Gastroesophageal sphincter (tissue), 4 donors: ENCODE results near the gene TMCC3. TPM values are rescaled to one million over a fixed set of nuclear protein-coding genes. Genes with fewer than 3 reads are reported as not detected.

Experiments
- ATAC-seq: fragments of 150-250 bp; one replicate; pipeline ENCODE4 v1.9.1; 2016; ENCODE audit warnings: mild to moderate bottlenecking, moderate library complexity
- H3K27ac ChIP-seq, 4 donors: fragments of 200-600 bp; sonication (generic) in 3 of 4; 1 replicate in 3 of 4; 2 replicates in 1 of 4; pipeline ENCODE4 v1.5.1; 2016 to 2019
- H3K27me3 ChIP-seq: fragments of 200-600 bp; sonication (generic); one replicate; pipeline ENCODE4 v1.5.1; 2019
- H3K36me3 ChIP-seq, 2 donors: fragments of 200-600 bp; sonication (generic); one replicate each; pipeline ENCODE4 v1.5.1; 2019; ENCODE audit warnings: control low read depth in 1 of 2
- H3K4me1 ChIP-seq, 3 donors: fragments of 200-600 bp; sonication (generic); 1 replicate in 2 of 3; 2 replicates in 1 of 3; pipeline ENCODE4 v1.5.1; 2016 to 2019; ENCODE audit warnings: control low read depth in 2 of 3
- H3K4me3 ChIP-seq, 2 donors: fragments of 200-600 bp; sonication (generic); one replicate each; pipeline ENCODE4 v1.5.1; 2019; ENCODE audit warnings: mild to moderate bottlenecking in 1 of 2, moderate library complexity in 1 of 2
- H3K9me3 ChIP-seq, 3 donors: fragments of 200-600 bp; sonication (generic); one replicate each; pipeline ENCODE4 v1.5.1; 2017 to 2019; ENCODE audit warnings: control low read depth in 2 of 3
- EP300 ChIP-seq: sonication (generic); formaldehyde crosslinking; IDR thresholded peaks from one replicate; pipeline ENCODE4 v1.6.1; 2017; ENCODE audit warnings: antibody characterized with exemption, mild to moderate bottlenecking
- POLR2A ChIP-seq, 2 donors: fragments of 450-650 bp; IDR thresholded peaks; one replicate each; pipeline ENCODE4 v1.6.1; 2017; ENCODE audit warnings: antibody characterized with exemption in 2 of 2, mild to moderate bottlenecking in 2 of 2, moderate library complexity in 1 of 2
- POLR2AphosphoS5 ChIP-seq: sonication (generic); formaldehyde crosslinking; IDR thresholded peaks from one replicate; pipeline ENCODE4 v1.6.1; 2017; ENCODE audit warnings: antibody characterized with exemption
- WGBS, 2 donors: methylation state at CpG; one replicate each; pipeline ENCODE4 v1.1.5; 2018; ENCODE audit warnings: low coverage in 1 of 2; 5-methylcytosine and 5-hydroxymethylcytosine counted together
- total RNA-seq, 4 donors: library from RNA; depleted of rRNA; stranded (reverse); fragments of >200 nt; gene quantifications; one replicate each; pipeline ENCODE4 v1.1.0, GENCODE V29; 2016
- TF ChIP-seq, protein P1 (sequence below), 4 experiments: fragments of 200-600 bp in 2 of 4; fragments of 450-650 bp in 2 of 4; sonication (generic) in 1 of 4; IDR thresholded peaks; one replicate each; pipeline ENCODE4 v1.5.1; 2017 to 2019; ENCODE audit warnings: antibody characterized with exemption in 4 of 4, mild to moderate bottlenecking in 2 of 4, moderate library complexity in 2 of 4

Gene TMCC3
- total RNA-seq, 4 donors from 2014 or later: 9.2 to 24.7 (median 20.2) TPM

DNA sequence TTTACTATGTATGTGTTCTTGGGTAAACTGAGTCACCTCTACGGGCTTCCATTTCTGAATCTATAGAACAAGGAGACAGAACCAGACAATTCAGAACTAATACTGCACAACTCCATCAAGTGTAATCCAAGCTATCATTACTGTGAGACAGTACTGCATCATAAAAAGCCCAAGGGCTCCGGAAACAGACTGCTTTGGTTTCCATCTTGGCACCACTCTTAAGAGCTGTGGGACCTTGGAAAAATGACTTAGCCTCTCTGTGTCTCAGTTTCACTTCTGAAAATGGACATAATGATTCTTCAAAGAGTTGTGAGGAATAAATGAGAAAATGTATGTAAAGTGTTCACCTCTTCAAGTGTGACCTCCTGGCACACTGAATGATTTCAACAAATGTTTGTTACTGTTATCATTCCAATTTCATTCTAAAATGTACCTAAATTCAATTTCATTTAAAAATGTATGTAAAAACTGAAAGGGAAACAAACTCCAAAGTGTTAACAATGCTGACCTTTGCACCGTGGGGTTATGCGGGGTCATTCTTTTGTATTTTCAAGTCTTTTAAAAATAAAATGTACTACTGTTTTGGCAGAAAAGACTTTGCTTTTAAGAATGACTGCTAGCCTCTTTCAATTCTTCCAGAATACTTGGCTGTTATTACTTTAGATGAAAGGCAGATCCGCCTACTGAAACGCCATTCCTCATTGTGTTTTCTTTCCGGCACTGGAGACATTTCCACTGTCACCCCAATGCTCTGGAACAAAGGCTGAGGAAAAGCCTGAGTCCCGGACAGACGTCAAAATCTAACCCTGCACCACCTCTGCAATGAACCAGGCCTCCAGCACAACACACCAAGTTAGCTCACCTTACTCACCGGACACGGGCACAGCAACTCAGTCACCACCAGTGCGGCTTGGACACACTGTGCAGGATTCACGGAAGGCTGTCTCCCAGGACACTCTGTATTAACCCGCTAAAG is 62.8 kb downstream of the TMCC3 start:
- Histone ChIP-seq H3K27me3 (no peaks in the 10 kb centered on the region), H3K4me3 (no peak overlapping the region), H3K27ac (peak overlapping the region in 3 of 4 donors; percentile 45 to 74 (median 66)), H3K9me3 (no peaks in the 10 kb centered on the region), H3K36me3 (peaks cover 0 to under 1% of the 10 kb centered on the region in 2 donors), H3K4me1 (peaks cover 0 to 72% (median 18%) of the 10 kb centered on the region in 3 donors)
- TF ChIP-seq POLR2AphosphoS5: no peak
- no peak for TF ChIP-seq EP300
- TF ChIP-seq POLR2A (IDR thresholded peaks at IDR 0.05): no peak
- TF ChIP-seq, protein P1, sequence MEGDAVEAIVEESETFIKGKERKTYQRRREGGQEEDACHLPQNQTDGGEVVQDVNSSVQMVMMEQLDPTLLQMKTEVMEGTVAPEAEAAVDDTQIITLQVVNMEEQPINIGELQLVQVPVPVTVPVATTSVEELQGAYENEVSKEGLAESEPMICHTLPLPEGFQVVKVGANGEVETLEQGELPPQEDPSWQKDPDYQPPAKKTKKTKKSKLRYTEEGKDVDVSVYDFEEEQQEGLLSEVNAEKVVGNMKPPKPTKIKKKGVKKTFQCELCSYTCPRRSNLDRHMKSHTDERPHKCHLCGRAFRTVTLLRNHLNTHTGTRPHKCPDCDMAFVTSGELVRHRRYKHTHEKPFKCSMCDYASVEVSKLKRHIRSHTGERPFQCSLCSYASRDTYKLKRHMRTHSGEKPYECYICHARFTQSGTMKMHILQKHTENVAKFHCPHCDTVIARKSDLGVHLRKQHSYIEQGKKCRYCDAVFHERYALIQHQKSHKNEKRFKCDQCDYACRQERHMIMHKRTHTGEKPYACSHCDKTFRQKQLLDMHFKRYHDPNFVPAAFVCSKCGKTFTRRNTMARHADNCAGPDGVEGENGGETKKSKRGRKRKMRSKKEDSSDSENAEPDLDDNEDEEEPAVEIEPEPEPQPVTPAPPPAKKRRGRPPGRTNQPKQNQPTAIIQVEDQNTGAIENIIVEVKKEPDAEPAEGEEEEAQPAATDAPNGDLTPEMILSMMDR (IDR thresholded peaks at IDR 0.05): no peak
- 47 to 64% methylated on average over 7 to 12 of the region's 14 CpGs for WGBS, 2 donors
- ATAC-seq: peak; percentile 60

DNA sequence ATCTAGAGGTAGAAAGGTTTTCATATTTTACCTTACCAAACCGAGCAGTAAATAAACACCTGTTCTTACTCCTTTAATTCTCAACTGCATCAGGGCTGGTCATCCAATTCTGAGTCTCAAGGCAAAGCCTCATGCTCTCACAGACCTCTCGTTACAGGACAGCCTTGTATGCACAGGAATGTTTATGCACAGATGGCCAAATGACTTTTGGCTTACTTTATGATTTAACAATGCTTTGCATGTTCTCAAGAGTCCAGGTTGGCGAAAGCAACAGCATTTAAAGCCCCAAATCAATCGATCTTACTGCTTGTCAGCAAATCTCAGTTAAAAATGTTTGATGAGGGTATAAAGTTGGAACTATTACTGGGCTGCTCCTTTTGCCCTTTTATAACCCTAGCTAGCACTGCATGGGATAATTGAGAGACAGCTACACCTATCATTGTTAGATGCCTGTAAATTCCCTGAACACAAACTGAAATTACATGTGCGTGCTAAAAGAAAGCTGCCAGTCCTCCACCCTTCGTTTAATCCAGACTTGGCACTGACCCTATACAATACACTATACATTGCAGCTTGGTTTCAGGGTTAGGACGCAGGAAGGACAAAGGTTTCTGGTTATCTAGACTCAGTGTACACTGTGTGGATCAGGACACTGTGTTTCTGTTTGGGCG is 63.6 kb downstream of the TMCC3 start:
- Histone ChIP-seq H3K27me3 (no peaks in the 10 kb centered on the region), H3K9me3 (no peaks in the 10 kb centered on the region), H3K4me3 (no peak overlapping the region), H3K36me3 (peaks cover 0 to 8% of the 10 kb centered on the region in 2 donors), H3K4me1 (peaks cover 0 to 64% (median 18%) of the 10 kb centered on the region in 3 donors), H3K27ac (peak overlapping the region in 3 of 4 donors; percentile 31 to 74 (median 58))
- peak; percentile 51 for ATAC-seq
- 42 to 47% methylated on average over 6 to 8 of the region's 8 CpGs for WGBS, 2 donors
- TF ChIP-seq POLR2AphosphoS5 (no peak), POLR2A (IDR thresholded peaks at IDR 0.05) (no peak), EP300 (no peak)
- TF ChIP-seq, protein P1 (IDR thresholded peaks at IDR 0.05): no peak

DNA sequence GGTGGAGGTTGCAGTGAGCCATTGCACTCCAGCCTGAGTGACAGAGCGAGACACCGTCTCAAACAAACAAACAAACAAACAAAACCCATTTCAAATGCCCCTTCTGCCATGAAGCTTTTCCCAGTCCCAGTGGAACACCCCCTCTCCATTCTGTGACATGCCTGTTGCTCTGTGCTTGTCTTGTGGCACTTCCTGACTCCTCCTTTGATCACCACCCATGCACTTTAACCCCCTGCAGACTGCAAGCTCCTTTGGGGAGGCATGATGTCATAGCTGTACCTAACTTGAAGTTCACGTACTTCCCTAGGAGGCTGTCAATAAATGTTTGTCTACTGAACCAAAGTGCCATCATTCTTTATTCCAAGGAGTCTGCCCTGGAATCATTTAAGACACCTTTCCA is 64.7 kb downstream of the TMCC3 start:
- no peak for ATAC-seq
- 67 to 90% methylated on average over 1 to 3 of the region's 3 CpGs for WGBS, 2 donors
- peaks cover 0 to 55% (median 15%) of the 10 kb centered on the region in 3 donors for H3K4me1 ChIP-seq
- no peak overlapping the region for H3K4me3 ChIP-seq
- TF ChIP-seq, protein P1 (IDR thresholded peaks at IDR 0.05): no peak
- TF ChIP-seq POLR2A (IDR thresholded peaks at IDR 0.05) (no peak), EP300 (no peak), POLR2AphosphoS5 (no peak)
- H3K9me3 ChIP-seq: no peaks in the 10 kb centered on the region
- peak overlapping the region in 1 of 4 donors; percentile 74 for H3K27ac ChIP-seq
- H3K36me3 ChIP-seq: peaks cover 0 to 19% of the 10 kb centered on the region in 2 donors
- no peaks in the 10 kb centered on the region for H3K27me3 ChIP-seq

DNA sequence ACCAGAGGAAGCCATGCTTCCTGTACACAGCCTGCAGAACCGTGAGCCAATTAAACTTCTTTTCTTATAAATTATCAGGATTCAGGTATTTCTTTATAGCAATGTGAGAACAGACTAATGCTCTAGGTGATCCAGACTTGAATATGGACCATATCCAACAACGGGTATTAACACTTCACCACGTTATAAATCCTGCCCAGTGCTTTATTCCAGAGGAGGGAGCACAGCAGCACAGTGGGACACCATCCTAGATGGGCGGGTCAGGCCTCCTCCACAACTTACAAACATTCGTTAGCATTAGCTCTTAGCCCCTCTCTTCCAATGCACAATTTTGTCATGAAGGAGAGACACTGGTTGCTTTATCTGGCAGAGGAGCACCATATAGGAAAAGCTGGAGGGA is 66.0 kb downstream of the TMCC3 start:
- Histone ChIP-seq H3K27ac (no peak overlapping the region), H3K27me3 (no peaks in the 10 kb centered on the region), H3K36me3 (peaks cover 0 to 23% of the 10 kb centered on the region in 2 donors), H3K4me1 (peaks cover 0 to 42% (median 15%) of the 10 kb centered on the region in 3 donors), H3K4me3 (no peak overlapping the region), H3K9me3 (no peaks in the 10 kb centered on the region)
- no peak for ATAC-seq
- WGBS, 2 donors: 73 to 93% methylated on average over 3 to 4 of the region's 5 CpGs
- TF ChIP-seq POLR2A (IDR thresholded peaks at IDR 0.05): no peak
- TF ChIP-seq EP300: no peak
- no peak for TF ChIP-seq POLR2AphosphoS5
- TF ChIP-seq, protein P1 (IDR thresholded peaks at IDR 0.05): no peak
